HG03469 (cell line): ENCODE data around the gene LSM3.

Experiments used
- ATAC-seq: cut with Tn5 transposase; IDR thresholded peaks from one replicate; pipeline ENCODE4 v1.9.1; 2021; ENCODE audit warnings: mild to moderate bottlenecking, moderate library complexity, moderate number of reproducible peaks; ENCODE audit not compliant: unreplicated experiment

LSM3 gene

GRCh38 chr3:14156843-14157561, 21.6 kb upstream of the LSM3 start:
- no peak for ATAC-seq

GRCh38 chr3:14157951-14158350, 20.7 kb upstream of the LSM3 start:
- ATAC-seq = no peak

- ATAC-seq = no peak
These were observed 20.2 kb upstream of the LSM3 start for GRCh38 chr3:14158370-14158769.

- no peak for ATAC-seq
These were observed 19.2 kb upstream of the LSM3 start for GRCh38 chr3:14159426-14159825.

GRCh38 chr3:14161282-14161681, 17.3 kb upstream of the LSM3 start:
- ATAC-seq = no peak

GRCh38 chr3:14162178-14162577, 16.4 kb upstream of the LSM3 start:
- no peak for ATAC-seq

- no peak for ATAC-seq
These were observed 11.6 kb upstream of the LSM3 start for GRCh38 chr3:14166877-14167603.

- no peak for ATAC-seq
These were observed 9.2 kb upstream of the LSM3 start for GRCh38 chr3:14169435-14169834.

- no peak for ATAC-seq
These were observed 8.7 kb upstream of the LSM3 start for GRCh38 chr3:14169871-14170270.

- no peak for ATAC-seq
These were observed 8.0 kb upstream of the LSM3 start for GRCh38 chr3:14170531-14171159.

GRCh38 chr3:14172496-14172895, 6.1 kb upstream of the LSM3 start:
- no peak for ATAC-seq

GRCh38 chr3:14174483-14174882, 4.1 kb upstream of the LSM3 start:
- ATAC-seq = no peak

GRCh38 chr3:14175383-14176037, 3.1 kb upstream of the LSM3 start:
- ATAC-seq = peak; percentile 22

GRCh38 chr3:14177580-14178246, 904 bp upstream of the LSM3 start:
- peak; percentile 1 for ATAC-seq

GRCh38 chr3:14179114-14179465, 473 bp downstream of the LSM3 start:
- no peak for ATAC-seq

GRCh38 chr3:14179795-14180194, 1.2 kb downstream of the LSM3 start:
- ATAC-seq = no peak

GRCh38 chr3:14181253-14181652, 2.6 kb downstream of the LSM3 start:
- no peak for ATAC-seq

- no peak for ATAC-seq
These were observed 4.5 kb downstream of the LSM3 start for GRCh38 chr3:14183015-14183577.

- no peak for ATAC-seq
These were observed 8.3 kb downstream of the LSM3 start for GRCh38 chr3:14186854-14187458.

- no peak for ATAC-seq
These were observed 9.6 kb downstream of the LSM3 start for GRCh38 chr3:14188041-14188754.
